ENCODE data around the gene TCERG1L.

- TF ChIP-seq SMARCE1 (IDR thresholded peaks at IDR 0.05) (no peak), BCL6 (CRISPR knock-in tag; IDR thresholded peaks at IDR 0.05) (no peak), MITF (IDR thresholded peaks at IDR 0.05) (no peak), IRF1 (CRISPR knock-in tag; IDR thresholded peaks at IDR 0.05; ENCODE audit: borderline replicate concordance) (no peak), RAD51 (IDR thresholded peaks at IDR 0.05; ENCODE audit: borderline replicate concordance, low read depth) (no peak), CHD2 (IDR thresholded peaks at IDR 0.05; ENCODE audit: low read depth, low read length) (no peak)
Observed at GRCh38 chr10:131344747-131345146, 33.2 kb upstream of the TCERG1L start.
